Epithelial cell of prostate (primary cell): ENCODE results near the gene ZNF652.

Experiments
- DNase-seq: peaks from one replicate; pipeline ENCODE4 v3.0.0-alpha.2; 2011; ENCODE audit warnings: low read depth, low spot score
- H3K27ac ChIP-seq: fragments of 450-650 bp; 2 replicates; pipeline ENCODE4 v1.5.1; 2017; ENCODE audit warnings: mild to moderate bottlenecking

ZNF652 gene

DNA sequence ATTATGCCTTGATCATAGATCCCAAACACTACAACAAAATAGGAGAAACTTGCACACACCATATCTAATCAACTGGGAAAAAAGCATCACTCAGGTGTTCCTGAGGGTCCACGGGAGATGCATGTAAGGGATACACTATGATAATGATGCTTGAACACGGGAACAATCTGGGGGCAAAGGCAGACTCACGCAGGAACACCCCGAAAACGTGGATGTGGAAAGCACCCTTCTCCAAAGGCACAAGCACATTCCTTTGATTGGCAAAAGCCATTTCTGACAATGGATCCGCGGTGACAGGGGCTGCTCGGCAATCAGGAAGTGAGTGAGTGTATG, 1.3 kb downstream of the ZNF652 start:
- DNase-seq, result no peak

GRCh38 chr17:49359990-49360795, 1.9 kb downstream of the ZNF652 start:
- DNase-seq, result no peak
- peak overlapping the region; percentile 85 for H3K27ac ChIP-seq

More for the DNA sequence above, 1.3 kb downstream of the ZNF652 start:
- H3K27ac ChIP-seq, result peak overlapping the region; percentile 85

- DNase-seq, result no peak
- no peak overlapping the region for H3K27ac ChIP-seq
Measured at GRCh38 chr17:49358641-49359247, 3.3 kb downstream of the ZNF652 start.

DNA sequence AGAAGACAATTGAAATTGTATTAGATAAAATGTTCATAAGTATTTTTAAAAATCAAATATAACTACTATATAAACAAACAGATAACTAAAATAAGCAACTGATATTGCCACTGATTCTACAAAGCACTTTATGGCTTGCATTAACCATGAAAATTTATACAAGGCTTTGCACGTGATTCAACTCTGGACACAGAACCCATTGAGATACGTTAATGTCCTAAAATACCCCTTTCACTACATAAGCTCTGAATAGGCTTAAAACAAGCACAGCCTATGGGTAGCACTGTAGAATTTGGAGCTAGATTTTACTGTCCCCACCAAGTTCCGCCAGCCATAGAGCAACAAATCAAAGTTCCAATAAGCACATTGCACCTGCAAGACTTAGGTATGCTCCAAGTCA, 4.5 kb downstream of the ZNF652 start:
- H3K27ac ChIP-seq, result no peak overlapping the region
- no peak for DNase-seq

DNA sequence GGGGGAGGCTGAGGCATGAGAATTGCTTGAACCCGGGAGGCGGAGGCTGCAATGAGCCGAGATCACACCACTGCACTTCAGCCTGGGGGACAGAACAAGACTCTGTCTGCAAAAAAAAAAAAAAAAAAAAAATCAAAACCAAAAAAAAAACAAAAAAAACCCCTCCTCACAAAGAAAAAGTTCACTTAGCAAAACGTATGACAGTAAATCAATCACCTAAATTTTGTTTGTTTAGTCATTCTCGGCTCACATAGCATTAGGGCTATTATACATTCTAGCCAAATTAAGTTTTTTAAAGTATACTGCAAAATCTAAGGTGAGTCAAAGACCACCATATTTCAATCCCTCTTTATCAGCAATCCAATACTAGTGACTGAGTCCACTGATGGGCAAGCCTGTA, 5.7 kb downstream of the ZNF652 start:
- H3K27ac ChIP-seq, result no peak overlapping the region
- no peak for DNase-seq

DNA sequence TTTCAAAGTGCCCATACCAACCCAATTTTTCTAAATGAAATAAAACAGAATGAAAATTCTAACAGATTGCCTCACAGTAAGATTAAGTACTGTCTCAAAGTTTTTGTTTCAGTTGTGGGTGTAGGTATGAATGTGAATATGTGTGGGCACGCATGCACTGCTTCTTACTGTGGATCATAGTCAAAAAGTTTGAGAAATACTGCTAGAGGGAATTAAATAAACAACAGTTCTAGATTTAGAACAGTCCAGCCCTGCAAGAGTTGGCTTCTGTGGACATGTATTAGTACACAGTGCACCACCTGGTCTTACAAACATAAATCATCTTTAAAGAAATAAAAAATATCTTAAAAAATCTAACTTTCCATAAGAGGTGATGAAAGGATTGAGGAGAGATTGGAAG, 8.4 kb downstream of the ZNF652 start:
- H3K27ac ChIP-seq, result no peak overlapping the region
- no peak for DNase-seq

DNA sequence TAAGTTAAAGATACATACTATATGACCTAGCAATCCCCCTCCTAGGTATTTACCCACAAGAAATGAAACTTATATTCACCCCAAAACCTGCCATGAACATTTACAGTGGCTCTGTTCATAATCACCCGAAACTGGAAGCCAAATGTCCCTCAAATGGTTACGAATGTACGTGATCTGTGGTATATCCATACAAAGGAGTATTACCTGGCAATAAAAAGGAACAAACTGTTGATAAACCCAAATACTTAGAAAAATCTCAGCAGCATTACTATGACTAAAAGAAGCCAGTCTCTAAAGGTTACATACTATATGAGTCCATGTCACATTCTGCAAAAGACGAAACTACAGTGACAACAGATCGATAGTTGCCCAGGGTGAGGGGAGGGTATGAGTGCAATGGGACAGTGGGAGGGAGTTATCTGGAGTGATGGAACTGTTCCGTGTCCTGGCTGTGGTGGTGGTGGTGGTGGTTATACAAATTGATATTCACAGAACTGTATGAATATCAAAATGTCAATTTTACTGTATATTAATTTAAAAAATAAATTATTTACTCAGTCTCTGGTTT, 9.4 kb downstream of the ZNF652 start:
- no peak overlapping the region for H3K27ac ChIP-seq
- no peak for DNase-seq

GRCh38 chr17:49351572-49352140, 10.4 kb downstream of the ZNF652 start:
- DNase-seq, result no peak
- no peak overlapping the region for H3K27ac ChIP-seq

GRCh38 chr17:49349541-49349940, 12.5 kb downstream of the ZNF652 start:
- DNase-seq, result no peak
- no peak overlapping the region for H3K27ac ChIP-seq

GRCh38 chr17:49344914-49345313, 17.1 kb downstream of the ZNF652 start:
- H3K27ac ChIP-seq, result no peak overlapping the region
- DNase-seq, result no peak

- no peak overlapping the region for H3K27ac ChIP-seq
- DNase-seq, result no peak
Measured at GRCh38 chr17:49343273-49343672, 18.8 kb downstream of the ZNF652 start.

DNA sequence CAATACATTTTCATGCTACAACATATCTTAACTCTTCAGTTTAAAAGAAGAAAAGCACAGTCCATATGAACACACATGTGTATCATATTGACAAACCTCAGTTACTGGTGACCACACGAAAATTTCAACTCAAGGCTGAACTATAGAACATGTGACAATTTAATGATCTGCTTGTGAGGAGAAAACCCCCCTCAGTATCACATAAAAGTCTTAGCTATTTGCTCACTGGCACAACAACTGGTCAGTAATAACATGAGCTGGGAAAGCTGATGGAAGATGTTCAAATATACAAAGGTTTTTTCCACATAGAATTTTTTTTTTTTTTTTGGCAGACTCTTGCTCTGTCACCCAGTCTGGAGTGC, 19.5 kb downstream of the ZNF652 start:
- DNase-seq, result no peak
- H3K27ac ChIP-seq, result no peak overlapping the region

- no peak for DNase-seq
Measured at GRCh38 chr17:49341356-49341755, 20.7 kb downstream of the ZNF652 start.

GRCh38 chr17:49339354-49339753, 22.7 kb downstream of the ZNF652 start:
- H3K27ac ChIP-seq, result no peak overlapping the region
- no peak for DNase-seq

More at GRCh38 chr17:49341356-49341755, 20.7 kb downstream of the ZNF652 start:
- no peak overlapping the region for H3K27ac ChIP-seq

DNA sequence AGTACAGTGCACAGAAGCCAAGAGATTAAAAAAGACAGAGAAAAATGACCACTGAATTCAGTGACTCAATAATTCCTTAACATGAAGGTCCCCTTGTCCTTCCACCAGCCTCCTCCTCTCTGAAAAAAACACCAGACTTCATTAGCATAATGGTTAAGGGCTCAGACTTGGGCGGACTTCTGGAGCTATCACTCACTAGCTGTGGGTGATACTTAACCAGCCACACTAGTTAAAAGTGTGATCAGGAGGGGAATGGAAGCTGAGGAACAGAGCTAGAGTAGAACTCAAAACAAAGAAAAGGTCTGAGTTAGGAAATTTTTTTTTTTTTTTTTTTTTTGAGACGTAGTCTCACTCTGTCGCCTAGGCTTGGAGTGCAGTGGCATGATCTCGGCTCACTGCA, 23.2 kb downstream of the ZNF652 start:
- no peak for DNase-seq
- no peak overlapping the region for H3K27ac ChIP-seq

DNA sequence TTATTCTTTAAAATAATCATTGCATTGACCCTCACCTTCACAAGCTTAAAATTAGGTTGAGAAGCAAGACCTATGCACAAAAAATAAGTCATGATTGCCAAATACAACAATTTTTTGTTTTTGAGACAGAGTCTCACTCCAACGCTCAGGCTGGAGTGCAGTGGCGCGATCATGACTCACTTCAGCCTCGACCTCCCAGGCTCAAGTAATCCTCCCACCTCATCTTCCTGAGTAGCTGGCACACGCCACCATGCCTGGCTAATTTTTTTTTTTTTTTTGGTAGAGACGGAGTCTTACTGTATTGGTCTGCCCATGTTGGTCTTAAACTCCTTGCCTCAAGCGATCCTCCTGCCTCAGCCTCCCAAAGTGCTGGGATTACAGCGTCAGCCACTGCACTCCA, 24.2 kb downstream of the ZNF652 start:
- no peak for DNase-seq
- no peak overlapping the region for H3K27ac ChIP-seq

GRCh38 chr17:49334744-49335512, 27.1 kb downstream of the ZNF652 start:
- no peak overlapping the region for H3K27ac ChIP-seq
- DNase-seq, result no peak

GRCh38 chr17:49333804-49334203, 28.2 kb downstream of the ZNF652 start:
- H3K27ac ChIP-seq, result no peak overlapping the region

DNA sequence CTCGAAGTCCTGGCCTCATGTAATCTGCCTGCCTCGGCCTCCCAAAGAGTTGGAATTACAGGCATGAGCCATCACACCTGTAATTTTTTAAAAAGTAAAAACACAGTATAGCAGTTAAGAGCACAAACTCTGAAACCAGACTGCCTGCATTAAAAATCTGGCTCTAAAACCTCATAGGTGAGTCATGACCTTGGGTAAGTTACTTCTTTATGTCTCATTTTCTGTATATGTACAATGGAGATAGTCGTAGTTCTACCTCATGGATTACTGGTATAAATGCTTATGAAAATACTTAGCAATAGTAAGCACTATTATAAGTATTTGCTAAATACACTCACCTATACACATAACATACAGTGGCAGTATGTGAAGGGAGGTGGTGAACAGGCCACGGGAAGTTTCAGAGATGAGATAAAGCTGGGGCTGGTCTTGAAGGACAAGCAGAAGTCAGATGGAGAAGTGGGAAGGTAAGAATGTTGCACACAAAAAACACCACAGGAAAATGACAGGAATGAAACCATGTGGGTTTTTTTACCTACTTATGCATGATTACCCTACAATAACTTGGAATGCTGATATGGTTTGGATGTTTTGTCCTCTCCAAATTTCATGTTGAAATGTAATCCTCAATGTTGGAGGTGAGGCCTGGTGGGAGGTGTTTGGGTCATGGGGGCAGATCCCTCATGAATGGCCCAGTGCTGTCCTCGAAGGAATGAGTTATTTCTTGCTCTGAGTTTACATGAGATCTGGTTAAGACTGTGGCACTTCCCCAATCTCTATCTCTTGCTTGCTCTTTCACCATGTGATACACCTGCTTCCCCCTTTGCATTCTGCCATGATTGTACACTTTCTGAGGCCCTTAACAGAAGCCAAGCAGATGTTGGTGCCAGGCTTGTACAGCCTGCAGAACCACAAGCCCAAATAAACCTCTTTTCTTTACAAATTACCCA, 33.9 kb downstream of the ZNF652 start:
- DNase-seq, result no peak
- H3K27ac ChIP-seq, result no peak overlapping the region

More at GRCh38 chr17:49333804-49334203, 28.2 kb downstream of the ZNF652 start:
- DNase-seq, result no peak

- H3K27ac ChIP-seq, result no peak overlapping the region
- DNase-seq, result no peak
Measured at GRCh38 chr17:49325980-49326379, 36.1 kb downstream of the ZNF652 start.
